ENCODE results near the gene ODAD3.

ODAD3 gene

DNA sequence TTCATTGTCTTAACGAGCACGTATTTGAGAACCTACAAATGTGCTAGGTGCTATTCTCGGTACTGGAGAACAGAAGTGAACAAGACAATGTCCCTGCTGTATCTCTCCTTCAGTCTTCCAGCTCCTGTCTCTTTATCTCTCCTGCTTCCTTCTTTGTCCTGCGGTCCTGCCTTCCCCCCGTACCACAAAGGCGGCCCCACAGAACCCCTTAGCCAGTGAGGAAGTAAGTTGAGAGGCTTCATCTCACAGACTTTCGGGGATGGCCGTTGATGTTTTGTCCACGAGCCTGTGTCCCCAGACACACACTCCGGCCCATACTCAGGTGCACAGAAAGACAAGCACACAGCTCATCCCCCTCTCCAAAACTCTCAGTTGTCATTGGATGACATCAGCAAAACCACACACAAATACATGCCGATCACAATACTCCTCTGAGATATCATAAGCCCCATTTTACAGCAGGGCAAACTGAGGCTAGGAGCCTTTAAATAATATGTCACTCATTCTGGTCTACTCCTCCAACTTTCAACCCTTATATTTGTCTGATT, 61.0 kb downstream of the ODAD3 start:
- no peak for FAIRE-seq

DNA sequence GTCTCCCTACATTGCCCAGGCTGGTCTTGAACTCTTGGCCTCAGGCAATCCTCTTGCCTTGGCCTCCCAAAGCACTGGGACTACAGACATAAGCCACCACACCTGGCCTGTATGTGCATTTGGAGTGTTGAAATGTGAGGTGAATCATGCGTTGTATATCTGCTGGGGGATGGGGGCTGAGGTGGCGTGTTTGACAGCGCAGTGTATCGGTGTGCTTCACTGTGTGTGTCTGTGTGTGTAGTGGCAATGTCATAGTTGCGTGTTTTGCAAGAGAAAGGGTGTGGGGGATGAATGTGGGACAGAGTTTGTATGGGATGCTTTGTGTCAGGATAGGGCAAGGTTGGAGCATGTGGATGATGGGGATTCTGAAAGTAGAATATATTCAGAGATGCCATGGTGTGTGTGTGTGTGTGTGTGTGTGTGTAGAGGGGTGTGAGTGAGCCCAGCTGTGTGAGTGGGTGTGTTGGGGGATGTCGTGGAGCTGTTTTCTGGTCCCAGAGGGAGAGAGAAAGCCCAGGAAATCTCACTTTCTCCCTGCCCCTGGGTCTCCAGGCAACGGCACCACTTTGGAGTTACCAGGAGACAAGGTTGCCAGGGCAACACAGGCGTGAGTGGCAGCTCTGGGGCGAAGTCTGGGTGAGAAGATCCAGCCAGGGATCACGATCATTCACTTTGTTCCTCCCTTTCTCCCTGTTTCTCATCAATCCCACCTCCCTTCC, 61.6 kb downstream of the ODAD3 start:
- FAIRE-seq, result no peak

DNA sequence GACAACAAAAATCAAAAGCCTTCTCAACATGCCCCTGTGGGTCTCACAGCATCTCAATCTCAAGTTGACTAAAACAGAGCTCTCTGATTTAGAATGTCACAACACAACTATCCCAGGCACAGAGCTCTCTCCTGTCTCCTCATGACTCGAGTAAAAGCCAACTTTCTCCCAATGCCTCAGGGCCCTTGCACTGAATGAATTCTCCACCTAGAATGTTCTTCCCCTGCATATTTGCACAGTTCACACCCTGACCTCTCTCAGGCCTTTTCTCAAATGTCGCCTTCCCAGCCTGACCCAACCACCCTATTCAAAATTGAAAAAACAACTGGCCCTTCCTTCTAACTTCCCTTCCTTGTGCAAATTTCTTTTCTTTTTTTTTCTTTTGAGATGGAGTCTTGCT, 64.2 kb downstream of the ODAD3 start:
- no peak for FAIRE-seq
